Ectodermal cell (in vitro differentiated cells): Measurements from ENCODE around the gene PIGK.
A peak's percentile ranks its signal among the peaks of the same experiment; 100 is the strongest.

Source experiments
- H3K27ac ChIP-seq: 2 replicates; pipeline ENCODE4 v1.7.0; 2013; ENCODE audit warnings: mild to moderate bottlenecking, low read depth, low read length; ENCODE audit not compliant: insufficient read depth, poor library complexity, severe bottlenecking
- H3K27me3 ChIP-seq: 2 replicates; pipeline ENCODE4 v1.7.0; 2013; ENCODE audit warnings: mild to moderate bottlenecking, low read length; ENCODE audit not compliant: insufficient read depth, control insufficient read depth, poor library complexity, severe bottlenecking
- H3K36me3 ChIP-seq: one replicate; pipeline ENCODE4 v1.7.0; 2013; ENCODE audit warnings: low read length; ENCODE audit not compliant: control insufficient read depth, insufficient read depth
- H3K4me1 ChIP-seq: one replicate; pipeline ENCODE4 v1.7.0; 2013; ENCODE audit warnings: low read length; ENCODE audit not compliant: control insufficient read depth, insufficient read depth
- H3K4me3 ChIP-seq: 2 replicates; pipeline ENCODE4 v1.7.0; 2013; ENCODE audit warnings: low read depth, low read length, control low read depth; ENCODE audit not compliant: insufficient read depth
- H3K9me3 ChIP-seq: 2 replicates; pipeline ENCODE4 v1.7.0; 2013; ENCODE audit warnings: mild to moderate bottlenecking, low read length, moderate library complexity; ENCODE audit not compliant: control insufficient read depth
- WGBS, 2 experiments: methylation state at CpG; one replicate each; pipeline ENCODE4 v1.1.7; 2013; ENCODE audit warnings: missing lambda C conversion rate in 2 of 2; 5-methylcytosine and 5-hydroxymethylcytosine counted together

PIGK gene

GRCh38 chr1:77120950-77121349 is 98.3 kb downstream of the PIGK start:
- 89 to 93% methylated on average over 3 of the region's 3 CpGs for WGBS, 2 experiments
- Histone ChIP-seq H3K36me3 (no peaks in the 10 kb centered on the region), H3K4me3 (no peak overlapping the region), H3K27ac (no peak overlapping the region), H3K27me3 (no peaks in the 10 kb centered on the region), H3K4me1 (no peaks in the 10 kb centered on the region), H3K9me3 (no peaks in the 10 kb centered on the region)

- Histone ChIP-seq H3K9me3 (no peaks in the 10 kb centered on the region), H3K4me3 (no peak overlapping the region), H3K4me1 (no peaks in the 10 kb centered on the region), H3K27me3 (no peaks in the 10 kb centered on the region), H3K27ac (no peak overlapping the region), H3K36me3 (no peaks in the 10 kb centered on the region)
- WGBS, 2 experiments: 97 to 100% methylated on average over 3 of the region's 4 CpGs
Measured at GRCh38 chr1:77118712-77119111, 100.5 kb downstream of the PIGK start.

- H3K4me1 ChIP-seq: no peaks in the 10 kb centered on the region
- no peak overlapping the region for H3K4me3 ChIP-seq
- no peak overlapping the region for H3K27ac ChIP-seq
- H3K36me3 ChIP-seq: no peaks in the 10 kb centered on the region
- H3K27me3 ChIP-seq: no peaks in the 10 kb centered on the region
- WGBS, 2 experiments: 95 to 96% methylated on average over 10 of the region's 10 CpGs
- no peaks in the 10 kb centered on the region for H3K9me3 ChIP-seq
Measured at GRCh38 chr1:77104672-77105071, 114.6 kb downstream of the PIGK start.

GRCh38 chr1:77103486-77103885 is 115.7 kb downstream of the PIGK start:
- no peaks in the 10 kb centered on the region for H3K36me3 ChIP-seq
- no peaks in the 10 kb centered on the region for H3K4me1 ChIP-seq
- no peak overlapping the region for H3K4me3 ChIP-seq
- H3K27me3 ChIP-seq: no peaks in the 10 kb centered on the region
- H3K9me3 ChIP-seq: no peaks in the 10 kb centered on the region
- WGBS, 2 experiments: 91 to 94% methylated on average over 4 of the region's 4 CpGs
- H3K27ac ChIP-seq: no peak overlapping the region

- Histone ChIP-seq H3K9me3 (no peaks in the 10 kb centered on the region), H3K27ac (no peak overlapping the region), H3K4me3 (no peak overlapping the region), H3K36me3 (no peaks in the 10 kb centered on the region), H3K27me3 (no peaks in the 10 kb centered on the region), H3K4me1 (no peaks in the 10 kb centered on the region)
- WGBS, 2 experiments: no CpG with 5 or more reads among the region's 1 CpG
Measured at GRCh38 chr1:77100875-77101274, 118.4 kb downstream of the PIGK start.

GRCh38 chr1:77096496-77097255 is 122.6 kb downstream of the PIGK start:
- Histone ChIP-seq H3K27ac (no peak overlapping the region), H3K4me3 (no peak overlapping the region), H3K9me3 (no peaks in the 10 kb centered on the region), H3K27me3 (no peaks in the 10 kb centered on the region), H3K36me3 (no peaks in the 10 kb centered on the region), H3K4me1 (peaks cover 8% of the 10 kb centered on the region)
- 93 to 94% methylated on average over 5 to 7 of the region's 9 CpGs for WGBS, 2 experiments

GRCh38 chr1:77095236-77095635 is 124.0 kb downstream of the PIGK start:
- Histone ChIP-seq H3K27me3 (no peaks in the 10 kb centered on the region), H3K9me3 (no peaks in the 10 kb centered on the region), H3K27ac (no peak overlapping the region), H3K4me1 (peaks cover 9% of the 10 kb centered on the region), H3K36me3 (no peaks in the 10 kb centered on the region), H3K4me3 (no peak overlapping the region)
- WGBS, 2 experiments: 40 to 63% methylated on average over 1 of the region's 1 CpG

GRCh38 chr1:77089756-77090155 is 129.5 kb downstream of the PIGK start:
- 68 to 69% methylated on average over 2 of the region's 2 CpGs for WGBS, 2 experiments
- H3K9me3 ChIP-seq: no peaks in the 10 kb centered on the region
- no peaks in the 10 kb centered on the region for H3K27me3 ChIP-seq
- H3K36me3 ChIP-seq: no peaks in the 10 kb centered on the region
- H3K4me1 ChIP-seq: peaks cover 23% of the 10 kb centered on the region
- peak overlapping the region; percentile 27 for H3K27ac ChIP-seq
- no peak overlapping the region for H3K4me3 ChIP-seq

- Histone ChIP-seq H3K4me1 (peaks cover 21% of the 10 kb centered on the region), H3K36me3 (no peaks in the 10 kb centered on the region)
- WGBS, 2 experiments: 90% methylated on average over 1 of the region's 1 CpG
Measured at GRCh38 chr1:77085109-77085508, 134.1 kb downstream of the PIGK start.

GRCh38 chr1:77084457-77084856 is 134.8 kb downstream of the PIGK start:
- no peak overlapping the region for H3K27ac ChIP-seq
- H3K4me3 ChIP-seq: no peak overlapping the region
- H3K27me3 ChIP-seq: no peaks in the 10 kb centered on the region
- H3K4me1 ChIP-seq: peaks cover 17% of the 10 kb centered on the region
- 83 to 84% methylated on average over 2 of the region's 2 CpGs for WGBS, 2 experiments
- H3K9me3 ChIP-seq: no peaks in the 10 kb centered on the region
- no peaks in the 10 kb centered on the region for H3K36me3 ChIP-seq

More at GRCh38 chr1:77085109-77085508, 134.1 kb downstream of the PIGK start:
- no peak overlapping the region for H3K4me3 ChIP-seq
- no peaks in the 10 kb centered on the region for H3K9me3 ChIP-seq
- no peak overlapping the region for H3K27ac ChIP-seq
- no peaks in the 10 kb centered on the region for H3K27me3 ChIP-seq
